Measurements from ENCODE around the gene SH3PXD2A. TPM values are rescaled to one million over a fixed set of nuclear protein-coding genes. Genes with fewer than 3 reads are reported as not detected.

SH3PXD2A gene
- total RNA-seq, 1 experiment from 2014 or later, result 4.5 TPM

DNA sequence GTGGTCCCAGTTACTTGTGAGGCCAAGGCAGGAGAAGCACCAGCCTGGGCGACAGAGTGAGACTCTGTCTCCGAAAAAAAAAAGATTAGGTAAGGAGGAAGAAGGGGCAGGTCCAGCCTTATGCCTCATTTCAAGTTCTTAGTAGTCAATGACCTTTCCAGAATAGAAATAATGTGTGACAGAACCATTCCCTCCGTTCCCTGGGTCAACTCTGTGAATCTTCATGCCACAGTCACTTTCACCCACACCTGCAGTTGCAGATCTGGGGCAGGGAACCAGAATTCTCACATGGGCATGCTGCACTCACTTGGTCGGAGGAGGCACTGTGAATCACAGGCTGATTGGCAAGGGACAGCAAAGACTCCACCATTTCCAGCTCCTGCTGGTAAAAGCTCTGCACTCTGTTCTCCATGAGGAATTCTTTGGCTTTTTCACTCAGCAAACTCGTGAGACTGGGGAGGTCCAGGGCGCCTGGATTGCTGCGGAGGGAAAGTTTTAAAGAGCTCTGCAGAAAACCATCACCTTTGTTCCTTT is 41.9 kb upstream of the SH3PXD2A start:
- no peaks in the 10 kb centered on the region for H3K9me3 ChIP-seq (ENCODE audit: control insufficient read depth, low read depth, low read length)
- H3K18ac ChIP-seq (ENCODE audit: insufficient read length, low read depth, low read length), result no peak overlapping the region
- H2BK120ac ChIP-seq (ENCODE audit: low read depth, low read length, poor library complexity, severe bottlenecking), result no peak overlapping the region
- no peak overlapping the region for H3T11ph ChIP-seq (ENCODE audit: low read length)
- no peak overlapping the region for H2BK5ac ChIP-seq (ENCODE audit: insufficient read length, low read length)
- Mint-ChIP-seq H3K27ac (peak overlapping the region in 1 of 3 experiments; percentile 55; a peak in 1 of 7 replicates), H3K36me3 (ENCODE audit: insufficient read depth in 1 of 3, low read depth in 3 of 3) (peaks cover 0 to 9% (median 9%) of the 10 kb centered on the region in 3 experiments; a peak in 4 of 7 replicates), H3K4me1 (peaks cover 11 to 12% of the 10 kb centered on the region in 2 experiments), H3K27me3 (ENCODE audit: low read depth) (no peaks in the 10 kb centered on the region), H3K9me3 (no peaks in the 10 kb centered on the region), H3K4me3 (no peak overlapping the region)
- H3K27me3 ChIP-seq (ENCODE audit: insufficient read depth, low read length), result no peaks in the 10 kb centered on the region
- no peak overlapping the region for H3K27ac ChIP-seq (ENCODE audit: insufficient read length, low read depth, low read length)
- no CpG with 5 or more reads among the region's 7 CpGs for WGBS (ENCODE audit: extremely low coverage, insufficient read length, low lambda C conversion rate)
- no peak overlapping the region for H3K4me2 ChIP-seq (ENCODE audit: insufficient read depth, insufficient read length, low read length)
- H3K23me2 ChIP-seq (ENCODE audit: insufficient read length, low read depth, low read length, poor library complexity, severe bottlenecking), result no peaks in the 10 kb centered on the region
- H3K79me2 ChIP-seq (ENCODE audit: insufficient read depth, low read length), result no peaks in the 10 kb centered on the region
- no peaks in the 10 kb centered on the region for H3K4me1 ChIP-seq (ENCODE audit: insufficient read depth, low read length)
- H2AFZ ChIP-seq (ENCODE audit: low read length), result no peak overlapping the region
- H2BK15ac ChIP-seq (ENCODE audit: low read depth, low read length), result no peak overlapping the region
- H4K91ac ChIP-seq (ENCODE audit: insufficient read length, low read depth, low read length), result no peak overlapping the region
- H3K9ac ChIP-seq (ENCODE audit: extremely low read depth, insufficient read length, low read length), result no peak overlapping the region
- no peak overlapping the region for H3K23ac ChIP-seq (ENCODE audit: insufficient read length, low read depth, low read length)
- TF ChIP-seq, protein P1, sequence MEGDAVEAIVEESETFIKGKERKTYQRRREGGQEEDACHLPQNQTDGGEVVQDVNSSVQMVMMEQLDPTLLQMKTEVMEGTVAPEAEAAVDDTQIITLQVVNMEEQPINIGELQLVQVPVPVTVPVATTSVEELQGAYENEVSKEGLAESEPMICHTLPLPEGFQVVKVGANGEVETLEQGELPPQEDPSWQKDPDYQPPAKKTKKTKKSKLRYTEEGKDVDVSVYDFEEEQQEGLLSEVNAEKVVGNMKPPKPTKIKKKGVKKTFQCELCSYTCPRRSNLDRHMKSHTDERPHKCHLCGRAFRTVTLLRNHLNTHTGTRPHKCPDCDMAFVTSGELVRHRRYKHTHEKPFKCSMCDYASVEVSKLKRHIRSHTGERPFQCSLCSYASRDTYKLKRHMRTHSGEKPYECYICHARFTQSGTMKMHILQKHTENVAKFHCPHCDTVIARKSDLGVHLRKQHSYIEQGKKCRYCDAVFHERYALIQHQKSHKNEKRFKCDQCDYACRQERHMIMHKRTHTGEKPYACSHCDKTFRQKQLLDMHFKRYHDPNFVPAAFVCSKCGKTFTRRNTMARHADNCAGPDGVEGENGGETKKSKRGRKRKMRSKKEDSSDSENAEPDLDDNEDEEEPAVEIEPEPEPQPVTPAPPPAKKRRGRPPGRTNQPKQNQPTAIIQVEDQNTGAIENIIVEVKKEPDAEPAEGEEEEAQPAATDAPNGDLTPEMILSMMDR (conservative IDR thresholded peaks at IDR 0.05), result no peak
- no peak overlapping the region for H2BK20ac ChIP-seq (ENCODE audit: low read depth, low read length, poor library complexity, severe bottlenecking)
- H3K79me1 ChIP-seq (ENCODE audit: insufficient read depth, low read depth, low read length, poor library complexity, severe bottlenecking), result no peaks in the 10 kb centered on the region
- H4K20me1 ChIP-seq (ENCODE audit: control insufficient read depth, insufficient read depth, insufficient read length), result no peaks in the 10 kb centered on the region
- H3K56ac ChIP-seq (ENCODE audit: insufficient read length, low read depth, low read length), result no peak overlapping the region
- no peak overlapping the region for H3K4ac ChIP-seq (ENCODE audit: low read depth, low read length)
- no peak overlapping the region for H4K8ac ChIP-seq (replicated peaks; ENCODE audit: insufficient read length, low read depth, low read length)
- no peak overlapping the region for H3K14ac ChIP-seq (ENCODE audit: insufficient read depth, low read length)
- no peak overlapping the region for H2AK5ac ChIP-seq (ENCODE audit: insufficient read length, low read length)
- no peak overlapping the region for H2BK12ac ChIP-seq (ENCODE audit: insufficient read length, low read depth, low read length)
- DNase-seq, result no peak
- H4K5ac ChIP-seq (ENCODE audit: insufficient read length, low read depth, low read length), result no peak overlapping the region

All from H9 (cell line).